ENCODE data around the gene KIF14.

DNA sequence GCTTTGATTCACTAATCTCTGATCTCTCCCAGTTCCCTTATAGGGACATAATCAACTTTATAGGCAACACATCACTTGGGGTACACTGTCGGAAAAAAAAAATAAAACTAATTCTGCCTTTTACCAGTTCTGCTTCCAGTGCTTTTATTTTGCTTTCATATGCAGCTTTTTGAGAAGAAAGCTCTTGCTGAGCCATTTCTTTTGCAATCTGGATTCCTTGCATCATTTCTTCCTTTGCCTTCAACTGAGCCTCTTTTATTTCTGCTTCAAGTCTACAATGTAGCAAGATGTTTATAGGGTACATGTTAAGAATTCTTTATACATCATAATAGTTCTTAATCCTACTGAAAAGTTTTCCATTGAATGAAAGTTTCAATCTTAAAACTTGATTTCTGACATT lies 30.6 kb downstream of the KIF14 start:
- TF ChIP-seq CTCF (conservative IDR thresholded peaks at IDR 0.05 in 1 of 2, IDR thresholded peaks at IDR 0.05 in 1 of 2; ENCODE audit: low read depth in 1 of 2, low read length in 2 of 2) = no peak
- TF ChIP-seq EZH2 (IDR thresholded peaks at IDR 0.05; ENCODE audit: low read length, missing control alignments) = no peak
